ENCODE data around the gene SIAH2. TPM values are rescaled to one million over a fixed set of nuclear protein-coding genes. Genes with fewer than 3 reads are reported as not detected.

SIAH2 gene
- total and polyA plus RNA-seq, 9 of the 15 experiments (the other 6 are each of a cell fraction or from before 2014, with no cell fraction given): 4.8 to 39.0 (median 29.9) TPM

DNA sequence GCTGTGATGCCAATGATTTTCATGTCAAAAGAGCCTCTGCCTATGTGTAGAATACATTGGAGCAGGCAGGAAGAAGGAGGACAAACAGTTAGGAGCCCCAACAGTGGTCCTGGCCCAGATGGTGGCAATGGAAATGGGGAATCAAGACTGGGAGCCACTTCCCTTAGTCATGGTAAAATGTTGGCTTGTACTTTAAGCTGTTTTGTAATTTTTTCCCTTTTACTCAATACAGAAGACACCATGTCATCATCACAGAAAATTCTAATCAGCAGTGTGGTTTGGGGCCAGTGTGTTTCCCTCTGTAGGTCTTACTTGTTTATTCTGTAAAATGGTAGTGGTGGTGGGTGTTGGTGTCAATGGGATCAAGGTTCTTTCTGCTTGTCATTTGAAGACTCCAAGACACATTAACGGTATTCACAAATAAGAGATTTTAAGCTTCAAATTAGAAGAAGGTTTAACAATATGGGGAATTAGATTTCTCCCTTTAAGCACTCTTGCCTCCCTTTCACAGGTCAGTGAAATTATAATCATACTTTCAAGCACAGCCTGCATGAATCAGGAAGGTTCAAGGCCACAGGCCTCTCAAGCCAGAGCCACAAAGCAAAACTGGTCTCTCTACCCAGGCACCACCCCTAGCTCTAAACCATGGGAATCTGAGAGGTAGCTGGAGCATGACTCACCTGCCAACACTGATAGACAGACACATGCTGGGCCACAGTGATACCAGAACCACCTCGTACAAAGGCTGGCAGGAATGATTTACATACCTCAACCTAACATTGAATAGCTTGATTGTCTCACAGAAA is 24.9 kb downstream of the SIAH2 start (continued):
- TF ChIP-seq, protein P1, sequence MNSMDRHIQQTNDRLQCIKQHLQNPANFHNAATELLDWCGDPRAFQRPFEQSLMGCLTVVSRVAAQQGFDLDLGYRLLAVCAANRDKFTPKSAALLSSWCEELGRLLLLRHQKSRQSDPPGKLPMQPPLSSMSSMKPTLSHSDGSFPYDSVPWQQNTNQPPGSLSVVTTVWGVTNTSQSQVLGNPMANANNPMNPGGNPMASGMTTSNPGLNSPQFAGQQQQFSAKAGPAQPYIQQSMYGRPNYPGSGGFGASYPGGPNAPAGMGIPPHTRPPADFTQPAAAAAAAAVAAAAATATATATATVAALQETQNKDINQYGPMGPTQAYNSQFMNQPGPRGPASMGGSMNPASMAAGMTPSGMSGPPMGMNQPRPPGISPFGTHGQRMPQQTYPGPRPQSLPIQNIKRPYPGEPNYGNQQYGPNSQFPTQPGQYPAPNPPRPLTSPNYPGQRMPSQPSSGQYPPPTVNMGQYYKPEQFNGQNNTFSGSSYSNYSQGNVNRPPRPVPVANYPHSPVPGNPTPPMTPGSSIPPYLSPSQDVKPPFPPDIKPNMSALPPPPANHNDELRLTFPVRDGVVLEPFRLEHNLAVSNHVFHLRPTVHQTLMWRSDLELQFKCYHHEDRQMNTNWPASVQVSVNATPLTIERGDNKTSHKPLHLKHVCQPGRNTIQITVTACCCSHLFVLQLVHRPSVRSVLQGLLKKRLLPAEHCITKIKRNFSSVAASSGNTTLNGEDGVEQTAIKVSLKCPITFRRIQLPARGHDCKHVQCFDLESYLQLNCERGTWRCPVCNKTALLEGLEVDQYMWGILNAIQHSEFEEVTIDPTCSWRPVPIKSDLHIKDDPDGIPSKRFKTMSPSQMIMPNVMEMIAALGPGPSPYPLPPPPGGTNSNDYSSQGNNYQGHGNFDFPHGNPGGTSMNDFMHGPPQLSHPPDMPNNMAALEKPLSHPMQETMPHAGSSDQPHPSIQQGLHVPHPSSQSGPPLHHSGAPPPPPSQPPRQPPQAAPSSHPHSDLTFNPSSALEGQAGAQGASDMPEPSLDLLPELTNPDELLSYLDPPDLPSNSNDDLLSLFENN (IDR thresholded peaks at IDR 0.05; ENCODE audit: low read depth in 2 of 2, low read length in 2 of 2): peak in 1 of 2 experiments; percentile 82; a peak in 2 of 4 replicates
- TF ChIP-seq JUN (IDR thresholded peaks at IDR 0.05; ENCODE audit: borderline replicate concordance, low read depth, low read length) (peak; percentile 90), JUN (CRISPR knock-in tag; IDR thresholded peaks at IDR 0.05; ENCODE audit: borderline replicate concordance) (no peak), SMARCE1 (IDR thresholded peaks at IDR 0.05) (peak; percentile 94), TCF3 (CRISPR knock-in tag; IDR thresholded peaks at IDR 0.05) (peak; percentile 95), PML (IDR thresholded peaks at IDR 0.05; ENCODE audit: low read length) (peak; percentile 47; the same call in 1 of the 2 replicates), FOXP4 (CRISPR knock-in tag; IDR thresholded peaks at IDR 0.05; ENCODE audit: borderline replicate concordance) (no peak), CC2D1A (IDR thresholded peaks at IDR 0.05) (peak; percentile 49; the same call in 1 of the 2 replicates), NFIX (CRISPR knock-in tag; IDR thresholded peaks at IDR 0.05; ENCODE audit: low read depth) (no peak), ZNF174 (CRISPR knock-in tag; IDR thresholded peaks at IDR 0.05) (no peak), ATF3 (IDR thresholded peaks at IDR 0.05) (peak; percentile 91), ATF3 (CRISPR knock-in tag; conservative IDR thresholded peaks at IDR 0.05) (peak; percentile 87; the same call in 1 of the 2 replicates)
- TF ChIP-seq, protein P2, sequence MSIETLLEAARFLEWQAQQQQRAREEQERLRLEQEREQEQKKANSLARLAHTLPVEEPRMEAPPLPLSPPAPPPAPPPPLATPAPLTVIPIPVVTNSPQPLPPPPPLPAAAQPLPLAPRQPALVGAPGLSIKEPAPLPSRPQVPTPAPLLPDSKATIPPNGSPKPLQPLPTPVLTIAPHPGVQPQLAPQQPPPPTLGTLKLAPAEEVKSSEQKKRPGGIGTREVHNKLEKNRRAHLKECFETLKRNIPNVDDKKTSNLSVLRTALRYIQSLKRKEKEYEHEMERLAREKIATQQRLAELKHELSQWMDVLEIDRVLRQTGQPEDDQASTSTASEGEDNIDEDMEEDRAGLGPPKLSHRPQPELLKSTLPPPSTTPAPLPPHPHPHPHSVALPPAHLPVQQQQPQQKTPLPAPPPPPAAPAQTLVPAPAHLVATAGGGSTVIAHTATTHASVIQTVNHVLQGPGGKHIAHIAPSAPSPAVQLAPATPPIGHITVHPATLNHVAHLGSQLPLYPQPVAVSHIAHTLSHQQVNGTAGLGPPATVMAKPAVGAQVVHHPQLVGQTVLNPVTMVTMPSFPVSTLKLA (conservative IDR thresholded peaks at IDR 0.05): peak; percentile 31 to 66; a peak in 2 of 4 replicates
- TF ChIP-seq, protein P3, sequence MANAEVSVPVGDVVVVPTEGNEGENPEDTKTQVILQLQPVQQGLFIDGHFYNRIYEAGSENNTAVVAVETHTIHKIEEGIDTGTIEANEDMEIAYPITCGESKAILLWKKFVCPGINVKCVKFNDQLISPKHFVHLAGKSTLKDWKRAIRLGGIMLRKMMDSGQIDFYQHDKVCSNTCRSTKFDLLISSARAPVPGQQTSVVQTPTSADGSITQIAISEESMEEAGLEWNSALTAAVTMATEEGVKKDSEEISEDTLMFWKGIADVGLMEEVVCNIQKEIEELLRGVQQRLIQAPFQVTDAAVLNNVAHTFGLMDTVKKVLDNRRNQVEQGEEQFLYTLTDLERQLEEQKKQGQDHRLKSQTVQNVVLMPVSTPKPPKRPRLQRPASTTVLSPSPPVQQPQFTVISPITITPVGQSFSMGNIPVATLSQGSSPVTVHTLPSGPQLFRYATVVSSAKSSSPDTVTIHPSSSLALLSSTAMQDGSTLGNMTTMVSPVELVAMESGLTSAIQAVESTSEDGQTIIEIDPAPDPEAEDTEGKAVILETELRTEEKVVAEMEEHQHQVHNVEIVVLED (CRISPR knock-in tag; IDR thresholded peaks at IDR 0.05): no peak
- TF ChIP-seq, protein P4, sequence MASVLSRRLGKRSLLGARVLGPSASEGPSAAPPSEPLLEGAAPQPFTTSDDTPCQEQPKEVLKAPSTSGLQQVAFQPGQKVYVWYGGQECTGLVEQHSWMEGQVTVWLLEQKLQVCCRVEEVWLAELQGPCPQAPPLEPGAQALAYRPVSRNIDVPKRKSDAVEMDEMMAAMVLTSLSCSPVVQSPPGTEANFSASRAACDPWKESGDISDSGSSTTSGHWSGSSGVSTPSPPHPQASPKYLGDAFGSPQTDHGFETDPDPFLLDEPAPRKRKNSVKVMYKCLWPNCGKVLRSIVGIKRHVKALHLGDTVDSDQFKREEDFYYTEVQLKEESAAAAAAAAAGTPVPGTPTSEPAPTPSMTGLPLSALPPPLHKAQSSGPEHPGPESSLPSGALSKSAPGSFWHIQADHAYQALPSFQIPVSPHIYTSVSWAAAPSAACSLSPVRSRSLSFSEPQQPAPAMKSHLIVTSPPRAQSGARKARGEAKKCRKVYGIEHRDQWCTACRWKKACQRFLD (CRISPR knock-in tag; IDR thresholded peaks at IDR 0.05): 0 out of 2 replicates have a peak, but pooled peaks have one; percentile 2
